Endothelial cell of umbilical vein (primary cell): ENCODE measurements around the gene CAPRIN2. TPM values are rescaled to one million over a fixed set of nuclear protein-coding genes. Genes with fewer than 3 reads are reported as not detected.

ENCODE experiments used
- BruUV-seq: library from RNA; stranded (reverse); fragments of 400-500 nt; replicated peaks from 2 replicates; lab custom pipeline; 2021; lab: Mats Ljungman, UMichigan
- CTCF ChIA-PET: fragments of 300-600, 350-600 bp; sonication (Branson Sonifier 250); formaldehyde crosslinking; loops from one replicate; lab custom pipeline; 2021; ENCODE audit warnings: antibody characterized with exemption, inconsistent platforms; lab: Charles Lee
- POLR2A ChIA-PET: fragments of 300-600, 350-600 bp; sonication (Branson Sonifier 250); formaldehyde crosslinking; loops from one replicate; lab custom pipeline; 2021; ENCODE audit warnings: antibody characterized with exemption, inconsistent platforms; lab: Charles Lee
- DNase-seq: peaks from one replicate; pipeline ENCODE4 v3.0.0-alpha.2; 2011; ENCODE audit warnings: low read depth, low spot score
- FAIRE-seq: peaks from 2 replicates; lab custom pipeline; 2011; peaks lifted over from hg19 to GRCh38; lab: Jason Lieb, UNC
- H2AFZ ChIP-seq: 2 replicates; pipeline ENCODE4 v1.6.0; 2012; ENCODE audit warnings: low read depth, low read length, control low read depth, inconsistent platforms
- H3K27ac ChIP-seq: 2 replicates; pipeline ENCODE4 v1.5.1; 2011; ENCODE audit warnings: low read depth, mild to moderate bottlenecking, control low read depth, low read length, moderate library complexity; ENCODE audit not compliant: insufficient read depth
- H3K27me3 ChIP-seq, 2 experiments: 2 replicates each; pipeline versions ENCODE4 v1.6.0 to v1.6.1; 2011; ENCODE audit warnings: low read length in 2 of 2, mixed read lengths in 1 of 2; ENCODE audit not compliant: control insufficient read depth in 2 of 2, insufficient read depth in 2 of 2
- H3K36me3 ChIP-seq, 2 experiments: 2 replicates in 1 of 2; 3 replicates in 1 of 2; pipeline ENCODE4 v1.5.1; 2011; ENCODE audit warnings: low read length in 2 of 2, mild to moderate bottlenecking in 1 of 2, moderate library complexity in 1 of 2; ENCODE audit not compliant: control insufficient read depth in 2 of 2, insufficient read depth in 2 of 2; ENCODE audit errors: extremely low read depth in 1 of 2
- H3K4me1 ChIP-seq: 3 replicates; pipeline ENCODE4 v1.5.1; 2011; ENCODE audit warnings: mild to moderate bottlenecking, low read length; ENCODE audit not compliant: control insufficient read depth, insufficient read depth; ENCODE audit errors: extremely low read depth
- H3K4me2 ChIP-seq: 2 replicates; pipeline ENCODE4 v1.6.1; 2011; ENCODE audit warnings: low read length, control low read depth, mixed read lengths; ENCODE audit not compliant: insufficient read depth
- H3K4me3 ChIP-seq, 3 experiments: fragments of 200-600 bp in 1 of 3; sonication (generic), shearing (Covaris generic) in 1 of 3; replicated peaks in 1 of 3; 2 replicates each; pipeline ENCODE4 v1.5.1; 2011 to 2016; ENCODE audit warnings: control low read depth in 3 of 3, low read length in 3 of 3, mild to moderate bottlenecking in 2 of 3, inconsistent platforms in 1 of 3, low read depth in 1 of 3, moderate library complexity in 1 of 3; ENCODE audit not compliant: insufficient read depth in 1 of 3
- H3K79me2 ChIP-seq: 2 replicates; pipeline ENCODE4 v1.6.0; 2012; ENCODE audit warnings: low read length, inconsistent platforms; ENCODE audit not compliant: control insufficient read depth, insufficient read depth
- H3K9ac ChIP-seq: replicated peaks from 2 replicates; pipeline ENCODE3; 2011; ENCODE audit warnings: low read length, control low read depth; ENCODE audit not compliant: insufficient read depth; ENCODE audit errors: extremely low read depth
- H3K9me1 ChIP-seq: replicated peaks from 3 replicates; pipeline ENCODE4 v1.6.0; 2011; ENCODE audit warnings: mild to moderate bottlenecking, low read length; ENCODE audit not compliant: control insufficient read depth, insufficient read depth; ENCODE audit errors: extremely low read depth
- H3K9me3 ChIP-seq: replicated peaks from 2 replicates; pipeline ENCODE4 v1.5.1; 2012; ENCODE audit warnings: low read length, inconsistent platforms; ENCODE audit not compliant: control insufficient read depth, insufficient read depth
- H4K20me1 ChIP-seq: replicated peaks from 2 replicates; pipeline ENCODE3; 2011; ENCODE audit warnings: mild to moderate bottlenecking, low read length; ENCODE audit not compliant: control insufficient read depth, insufficient read depth; ENCODE audit errors: extremely low read depth
- CTCF ChIP-seq, 2 donors: IDR thresholded peaks; 1 replicate in 1 of 2; 2 replicates in 1 of 2; pipeline ENCODE4 v1.5.1; 2011; ENCODE audit warnings: low read length in 2 of 2, mild to moderate bottlenecking in 2 of 2, moderate library complexity in 2 of 2, control low read depth in 1 of 2, inconsistent platforms in 1 of 2, low read depth in 1 of 2; ENCODE audit not compliant: insufficient read depth in 1 of 2; ENCODE audit errors: extremely low read depth in 1 of 2
- EZH2 ChIP-seq: IDR thresholded peaks from 2 replicates; pipeline ENCODE4 v1.6.1; 2012; ENCODE audit warnings: borderline replicate concordance, low read depth, mild to moderate bottlenecking, moderate library complexity, low read length, inconsistent platforms; ENCODE audit not compliant: severe bottlenecking
- FOS ChIP-seq: IDR thresholded peaks from 2 replicates; pipeline ENCODE4 v1.6.1; 2011; ENCODE audit warnings: mild to moderate bottlenecking, low read length, moderate library complexity, borderline replicate concordance; ENCODE audit not compliant: insufficient read depth
- GATA2 ChIP-seq: IDR thresholded peaks from 2 replicates; pipeline ENCODE4 v1.7.0; 2011; ENCODE audit warnings: low read depth, mild to moderate bottlenecking, moderate library complexity, mixed read lengths, low read length; ENCODE audit not compliant: insufficient read length, insufficient read depth
- JUN ChIP-seq: IDR thresholded peaks from 2 replicates; pipeline ENCODE4 v1.6.1; 2011; ENCODE audit warnings: borderline replicate concordance, low read depth; ENCODE audit not compliant: insufficient read length, insufficient read depth
- MYC ChIP-seq: IDR thresholded peaks from one replicate; pipeline ENCODE4 v1.6.1; 2011; ENCODE audit warnings: mild to moderate bottlenecking, low read depth, low read length
- POLR2A ChIP-seq: IDR thresholded peaks from 2 replicates; pipeline ENCODE4 v1.6.1; 2012; ENCODE audit warnings: low read depth, mild to moderate bottlenecking, control low read depth, low read length
- POLR2AphosphoS5 ChIP-seq: IDR thresholded peaks from 2 replicates; pipeline ENCODE4 v1.6.1; 2012; ENCODE audit warnings: low read depth, mild to moderate bottlenecking, control low read depth, low read length, moderate library complexity; ENCODE audit not compliant: insufficient read depth
- dilution Hi-C: fragments of 300-500 bp; cut with MboI; formaldehyde crosslinking; loops from one replicate; pipeline ENCODE4 v1.15.0; 2019; ENCODE audit warnings: low sequenced_read_pairs; ENCODE audit not compliant: extremely low pct_ligation_motif_present
- intact Hi-C: fragments of 100-400 bp; cut with micrococcal nuclease; formaldehyde crosslinking; loops from one replicate; pipeline ENCODE4 v1.10.0; 2022
- polyA plus RNA-seq, 4 experiments: library from polyadenylated mRNA; depleted of rRNA in 3 of 4; stranded (reverse) in 3 of 4; unstranded in 1 of 4; fragments of >200 nt; gene quantifications; 2 replicates each; pipeline versions ENCODE4 v1.2.1 to v1.2.3, GENCODE V29; 2011 to 2012; ENCODE audit warnings: missing spikeins in 1 of 4
- total RNA-seq: library from RNA; stranded (reverse); gene quantifications from 2 replicates; pipeline ENCODE4 v1.2.3, GENCODE V29; 2021
- TF ChIP-seq, protein P1 (sequence below): IDR thresholded peaks from 2 replicates; pipeline ENCODE4 v1.6.1; 2011; ENCODE audit not compliant: insufficient read depth, insufficient read length

CAPRIN2 gene
- total and polyA plus RNA-seq, 2 donors (not counting 3 experiments of a cell fraction or from before 2014, with no cell fraction given): 13.5 to 25.0 TPM

DNA sequence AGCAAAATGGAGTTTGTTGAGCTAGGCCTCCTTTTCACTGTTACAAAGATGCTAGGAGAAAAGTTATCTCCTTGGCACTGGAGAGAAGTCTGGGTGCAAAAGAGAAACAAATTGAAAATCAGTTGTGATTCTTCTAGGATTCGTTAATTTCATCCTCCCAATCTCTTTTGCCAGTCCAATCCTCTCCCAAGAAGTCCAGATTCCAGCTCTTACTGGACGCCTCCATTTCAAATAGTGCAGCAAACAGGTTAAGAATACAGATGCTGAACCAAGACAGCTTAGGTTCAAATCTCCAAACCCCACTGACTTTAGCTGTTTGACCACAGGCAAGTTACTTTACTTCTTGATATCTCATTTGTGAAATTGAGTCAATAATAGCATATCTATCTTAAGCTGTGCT, 34.0 kb upstream of the CAPRIN2 start:
- ChIA-PET CTCF (interaction anchor here (0.7 to 1.5 kb wide), 2 partner anchors 11 to 20 kb away, joined by 3 to 4 read pairs; no protein-coding TSS in a partner anchor), POLR2A (no interaction called here)
- no peak overlapping the region for H3K9ac ChIP-seq
- no peaks in the 10 kb centered on the region for H4K20me1 ChIP-seq
- no peak overlapping the region for H3K4me2 ChIP-seq
- peaks cover 18% of the 10 kb centered on the region for H3K4me1 ChIP-seq
- BruUV-seq: no TSS peak
- H3K36me3 ChIP-seq: no peaks in the 10 kb centered on the region
- H2AFZ ChIP-seq: no peak overlapping the region
- H3K4me3 ChIP-seq: no peak overlapping the region
- no peak for DNase-seq
- FAIRE-seq: no peak
- H3K27ac ChIP-seq: no peak overlapping the region
- H3K9me1 ChIP-seq: no peaks in the 10 kb centered on the region
- H3K79me2 ChIP-seq: no peaks in the 10 kb centered on the region
- H3K27me3 ChIP-seq: no peaks in the 10 kb centered on the region
- intact Hi-C loops: no loop called here
- dilution Hi-C loops: no loop called here
- no peaks in the 10 kb centered on the region for H3K9me3 ChIP-seq
- TF ChIP-seq JUN: no peak
- no peak for TF ChIP-seq POLR2A
- TF ChIP-seq, protein P1, sequence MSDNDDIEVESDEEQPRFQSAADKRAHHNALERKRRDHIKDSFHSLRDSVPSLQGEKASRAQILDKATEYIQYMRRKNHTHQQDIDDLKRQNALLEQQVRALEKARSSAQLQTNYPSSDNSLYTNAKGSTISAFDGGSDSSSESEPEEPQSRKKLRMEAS: no peak
- no peak for TF ChIP-seq GATA2
- TF ChIP-seq POLR2AphosphoS5: no peak
- TF ChIP-seq EZH2: no peak
- TF ChIP-seq MYC: no peak
- no peak for TF ChIP-seq FOS
- no peak for TF ChIP-seq CTCF (IDR thresholded peaks at IDR 0.05; ENCODE audit: extremely low read depth in 1 of 2, insufficient read depth in 1 of 2, low read depth in 1 of 2, low read length in 2 of 2)
